Measurements from ENCODE around the gene BLMH.

DNA sequence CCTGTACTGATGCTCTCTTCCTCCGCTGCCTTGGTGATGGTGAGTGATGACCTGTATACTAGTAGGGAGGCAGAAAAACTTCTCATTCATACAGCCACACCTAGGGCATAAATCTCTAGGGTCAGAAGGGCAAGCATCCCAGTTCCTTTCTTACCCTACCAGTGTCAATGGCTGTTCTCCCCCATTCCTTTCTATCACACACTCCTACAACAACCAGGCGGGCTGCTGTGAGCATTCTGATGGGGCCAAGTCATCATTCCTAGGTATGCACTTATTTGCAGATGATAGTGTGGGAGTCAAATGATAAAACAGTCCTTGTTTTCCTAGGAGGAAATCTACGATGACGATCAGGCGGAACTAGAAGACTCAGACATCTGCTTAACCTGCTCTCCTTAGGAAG lies 42.3 kb downstream of the BLMH start:
- TF ChIP-seq CTCF (IDR thresholded peaks at IDR 0.05; ENCODE audit: low read depth, low read length) (no peak), POLR2A (IDR thresholded peaks at IDR 0.05; ENCODE audit: extremely low read depth, insufficient read length) (no peak)
